Endodermal cell (in vitro differentiated cells): ENCODE results near the gene MAP9. TPM values are rescaled to one million over a fixed set of nuclear protein-coding genes. Genes with fewer than 3 reads are reported as not detected.

Source experiments
- DNase-seq: peaks from one replicate; pipeline ENCODE4 v3.0.0-alpha.2; 2017
- H3K27ac ChIP-seq: 2 replicates; pipeline ENCODE4 v1.5.1; 2013; ENCODE audit warnings: mild to moderate bottlenecking, low read depth, low read length, moderate library complexity
- H3K27me3 ChIP-seq: 2 replicates; pipeline ENCODE4 v1.6.1; 2013; ENCODE audit warnings: mild to moderate bottlenecking, low read length, moderate library complexity; ENCODE audit not compliant: insufficient read depth, control insufficient read depth, poor library complexity, severe bottlenecking
- H3K36me3 ChIP-seq: 2 replicates; pipeline ENCODE4 v1.7.0; 2013; ENCODE audit warnings: mild to moderate bottlenecking, low read length, moderate library complexity; ENCODE audit not compliant: control insufficient read depth, insufficient read depth
- H3K4me1 ChIP-seq: one replicate; pipeline ENCODE4 v1.7.0; 2013; ENCODE audit warnings: low read length; ENCODE audit not compliant: control insufficient read depth, insufficient read depth
- H3K4me3 ChIP-seq: 2 replicates; pipeline ENCODE4 v1.5.1; 2013; ENCODE audit warnings: mild to moderate bottlenecking, low read length, moderate library complexity
- H3K9ac ChIP-seq: 2 replicates; pipeline ENCODE4 v1.6.1; 2013; ENCODE audit warnings: mild to moderate bottlenecking, low read length, moderate library complexity; ENCODE audit not compliant: poor library complexity, severe bottlenecking; ENCODE audit errors: extremely low read depth
- H3K9me3 ChIP-seq: 2 replicates; pipeline ENCODE4 v1.6.1; 2013; ENCODE audit warnings: mild to moderate bottlenecking, low read length, moderate library complexity; ENCODE audit not compliant: control insufficient read depth
- H3K27ac Mint-ChIP-seq: 2 replicates; pipeline ENCODE4 v1.8.0; 2020; ENCODE audit warnings: mixed read lengths
- H3K27me3 Mint-ChIP-seq: 2 replicates; pipeline ENCODE4 v1.8.0; 2021; ENCODE audit warnings: mild to moderate bottlenecking, mixed read lengths; ENCODE audit not compliant: insufficient read depth
- H3K36me3 Mint-ChIP-seq: 2 replicates; pipeline ENCODE4 v1.8.0; 2020; ENCODE audit warnings: low read depth, mixed read lengths
- H3K4me1 Mint-ChIP-seq: 2 replicates; pipeline ENCODE4 v1.8.0; 2020; ENCODE audit warnings: mixed read lengths
- H3K4me3 Mint-ChIP-seq: 2 replicates; pipeline ENCODE4 v1.8.0; 2020; ENCODE audit warnings: mild to moderate bottlenecking, moderate library complexity, mixed read lengths
- H3K9me3 Mint-ChIP-seq: 2 replicates; pipeline ENCODE4 v1.8.0; 2020; ENCODE audit warnings: mild to moderate bottlenecking, mixed read lengths
- WGBS, 2 experiments: methylation state at CpG; one replicate each; pipeline versions ENCODE4 v1.1.5 to v1.1.7; 2013; ENCODE audit warnings: missing lambda C conversion rate in 2 of 2, mixed read lengths in 1 of 2; ENCODE audit not compliant: insufficient coverage in 1 of 2, insufficient read length in 1 of 2; 5-methylcytosine and 5-hydroxymethylcytosine counted together
- total RNA-seq, 2 donors: library from RNA; stranded (reverse); fragmentation: NEBNext Ultra II Directional in 1 of 2; extraction: Animal tissue kit (Norgen Biotek cat#: 25700) in 1 of 2; gene quantifications; 2 replicates in 1 of 2; 3 replicates in 1 of 2; pipeline ENCODE4 v1.2.1, GENCODE V29; 2021
- TF ChIP-seq, protein P1 (sequence below): fragments of 200-600 bp; sonication (generic); conservative IDR thresholded peaks from 2 replicates; pipeline ENCODE4 v1.5.0; 2021; ENCODE audit warnings: antibody characterized with exemption, mild to moderate bottlenecking

Gene MAP9
- total RNA-seq, 2 donors from 2014 or later = 26.4 to 39.0 TPM

DNA sequence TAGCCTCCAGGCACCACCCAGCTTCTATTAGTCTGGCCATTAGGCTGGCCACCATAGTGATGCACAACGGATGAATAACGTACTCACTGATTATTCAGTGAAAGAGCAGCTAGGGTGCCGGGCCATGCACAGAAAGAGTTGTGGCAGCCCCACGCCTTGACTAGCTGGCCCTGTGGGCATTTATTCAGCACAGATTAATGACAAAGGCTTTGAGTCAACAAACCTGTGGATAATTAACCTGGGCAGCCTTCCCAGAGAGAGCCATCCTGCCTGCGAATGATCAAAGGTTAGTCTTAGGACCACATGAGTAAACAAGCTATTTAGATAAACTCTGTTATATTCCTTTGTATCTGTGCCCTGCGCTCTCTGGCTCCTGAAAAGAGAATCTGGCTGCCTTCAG lies 37.2 kb downstream of the MAP9 start:
- no peak for DNase-seq
- Histone ChIP-seq H3K27me3 (no peaks in the 10 kb centered on the region), H3K36me3 (peaks cover 3% of the 10 kb centered on the region), H3K4me3 (no peak overlapping the region), H3K9ac (no peak overlapping the region), H3K4me1 (no peaks in the 10 kb centered on the region), H3K27ac (no peak overlapping the region), H3K9me3 (peaks cover 43% of the 10 kb centered on the region)
- Mint-ChIP-seq H3K4me1 (no peaks in the 10 kb centered on the region), H3K27ac (no peak overlapping the region), H3K27me3 (no peaks in the 10 kb centered on the region), H3K36me3 (peaks cover 2% of the 10 kb centered on the region), H3K4me3 (no peak overlapping the region), H3K9me3 (peaks cover 41% of the 10 kb centered on the region)
- TF ChIP-seq, protein P1, sequence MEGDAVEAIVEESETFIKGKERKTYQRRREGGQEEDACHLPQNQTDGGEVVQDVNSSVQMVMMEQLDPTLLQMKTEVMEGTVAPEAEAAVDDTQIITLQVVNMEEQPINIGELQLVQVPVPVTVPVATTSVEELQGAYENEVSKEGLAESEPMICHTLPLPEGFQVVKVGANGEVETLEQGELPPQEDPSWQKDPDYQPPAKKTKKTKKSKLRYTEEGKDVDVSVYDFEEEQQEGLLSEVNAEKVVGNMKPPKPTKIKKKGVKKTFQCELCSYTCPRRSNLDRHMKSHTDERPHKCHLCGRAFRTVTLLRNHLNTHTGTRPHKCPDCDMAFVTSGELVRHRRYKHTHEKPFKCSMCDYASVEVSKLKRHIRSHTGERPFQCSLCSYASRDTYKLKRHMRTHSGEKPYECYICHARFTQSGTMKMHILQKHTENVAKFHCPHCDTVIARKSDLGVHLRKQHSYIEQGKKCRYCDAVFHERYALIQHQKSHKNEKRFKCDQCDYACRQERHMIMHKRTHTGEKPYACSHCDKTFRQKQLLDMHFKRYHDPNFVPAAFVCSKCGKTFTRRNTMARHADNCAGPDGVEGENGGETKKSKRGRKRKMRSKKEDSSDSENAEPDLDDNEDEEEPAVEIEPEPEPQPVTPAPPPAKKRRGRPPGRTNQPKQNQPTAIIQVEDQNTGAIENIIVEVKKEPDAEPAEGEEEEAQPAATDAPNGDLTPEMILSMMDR = no peak
- 93 to 97% methylated on average over 6 of the region's 6 CpGs for WGBS, 2 experiments

DNA sequence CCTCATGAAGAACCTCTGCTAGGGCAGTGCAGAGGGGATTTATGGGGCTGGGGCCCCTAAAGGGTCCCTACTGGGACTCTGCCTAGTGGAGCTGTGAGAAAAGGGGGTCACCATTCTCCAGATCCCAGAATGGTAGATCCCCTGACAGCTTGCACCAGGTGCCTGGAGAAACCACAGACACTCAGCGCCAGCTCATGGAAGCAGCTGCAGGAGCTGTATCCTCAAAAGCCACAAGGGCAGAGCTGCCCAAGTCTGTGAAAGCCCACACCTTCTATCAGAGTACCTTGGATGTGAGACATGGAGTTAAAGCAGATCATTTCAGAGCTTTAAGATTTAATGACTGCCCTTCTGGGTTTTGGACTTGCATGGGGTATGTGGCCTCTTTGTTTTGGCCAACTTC lies 38.6 kb downstream of the MAP9 start:
- H3K9me3 Mint-ChIP-seq = peaks cover 41% of the 10 kb centered on the region
- Histone ChIP-seq H3K27ac (no peak overlapping the region), H3K4me1 (no peaks in the 10 kb centered on the region), H3K9ac (no peak overlapping the region), H3K36me3 (peaks cover 3% of the 10 kb centered on the region), H3K4me3 (no peak overlapping the region), H3K9me3 (peaks cover 43% of the 10 kb centered on the region), H3K27me3 (no peaks in the 10 kb centered on the region)
- no peaks in the 10 kb centered on the region for H3K4me1 Mint-ChIP-seq
- no peaks in the 10 kb centered on the region for H3K27me3 Mint-ChIP-seq
- peaks cover 2% of the 10 kb centered on the region for H3K36me3 Mint-ChIP-seq
- TF ChIP-seq, protein P1 = no peak
- no peak overlapping the region for H3K4me3 Mint-ChIP-seq
- DNase-seq = no peak
- WGBS, 2 experiments = 95 to 100% methylated on average over 1 of the region's 1 CpG
- H3K27ac Mint-ChIP-seq = no peak overlapping the region

DNA sequence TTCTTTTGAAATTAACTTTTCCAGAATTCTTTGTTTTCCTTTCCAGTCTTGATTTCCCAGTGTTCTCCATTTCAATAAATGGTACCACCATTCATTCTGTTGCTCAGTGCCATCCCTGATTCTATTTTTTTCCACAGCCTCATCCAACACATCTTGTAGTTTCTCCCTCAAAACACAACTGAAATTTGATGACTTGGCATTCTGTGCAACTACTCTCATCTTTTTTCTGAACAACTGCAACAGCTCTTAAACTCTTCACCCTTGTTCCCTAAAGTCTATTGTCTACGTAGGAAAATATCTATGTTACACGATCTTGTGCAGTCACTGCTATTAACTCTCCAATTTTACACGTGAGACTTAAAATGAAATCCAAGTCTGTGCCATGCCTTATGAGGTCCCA lies 40.5 kb downstream of the MAP9 start:
- Histone ChIP-seq H3K4me1 (no peaks in the 10 kb centered on the region), H3K27me3 (no peaks in the 10 kb centered on the region), H3K4me3 (no peak overlapping the region), H3K27ac (no peak overlapping the region), H3K36me3 (no peaks in the 10 kb centered on the region), H3K9ac (no peak overlapping the region), H3K9me3 (peaks cover 43% of the 10 kb centered on the region)
- no peak overlapping the region for H3K4me3 Mint-ChIP-seq
- H3K27me3 Mint-ChIP-seq = no peaks in the 10 kb centered on the region
- no peak overlapping the region for H3K27ac Mint-ChIP-seq
- 93 to 95% methylated on average over 3 of the region's 3 CpGs for WGBS, 2 experiments
- TF ChIP-seq, protein P1 = no peak
- peaks cover 41% of the 10 kb centered on the region for H3K9me3 Mint-ChIP-seq
- DNase-seq = no peak
- no peaks in the 10 kb centered on the region for H3K36me3 Mint-ChIP-seq
- no peaks in the 10 kb centered on the region for H3K4me1 Mint-ChIP-seq
